SK-N-SH (cell line): ENCODE data around the gene ARAF. TPM values are rescaled to one million over a fixed set of nuclear protein-coding genes. Genes with fewer than 3 reads are reported as not detected.

Experiments
- CTCF ChIA-PET: fragments of 300-600, 350-600 bp; formaldehyde crosslinking; extraction: SDS; loops from one replicate; lab custom pipeline; 2021; lab: Yijun Ruan, JAX
- POLR2A ChIA-PET: fragments of 350-600 bp; sonication (Branson Sonifier 250); formaldehyde crosslinking; extraction: SDS; loops from one replicate; lab custom pipeline; 2020; ENCODE audit warnings: antibody characterized with exemption, inconsistent platforms; lab: Yijun Ruan, JAX
- DNase-seq: peaks from one replicate; pipeline ENCODE4 v3.0.0; 2012
- H2AFZ ChIP-seq: fragments of 200-600 bp; sonication (generic); 2 replicates; pipeline ENCODE4 v1.8.1; 2016; ENCODE audit warnings: antibody characterized with exemption, mild to moderate bottlenecking, low read depth
- H3F3A ChIP-seq: fragments of 200-600 bp; sonication (generic); replicated peaks from 2 replicates; pipeline ENCODE3; 2016; ENCODE audit warnings: antibody characterized with exemption, mild to moderate bottlenecking; ENCODE audit not compliant: insufficient read depth
- H3K27ac ChIP-seq, 2 experiments: fragments of 200-500 bp in 1 of 2; fragments of 200-600 bp in 1 of 2; sonication (Bioruptor generic) in 1 of 2; sonication (generic), shearing (Covaris generic) in 1 of 2; 2 replicates each; pipeline versions ENCODE4 v1.5.1 to v1.6.1; 2014 to 2016; ENCODE audit warnings: low read depth in 2 of 2, inconsistent platforms in 1 of 2, low read length in 1 of 2, mild to moderate bottlenecking in 1 of 2, mixed read lengths in 1 of 2
- H3K27me3 ChIP-seq: fragments of 200-600 bp; sonication (generic), shearing (Covaris generic); 2 replicates; pipeline ENCODE4 v1.6.1; 2016; ENCODE audit warnings: mixed run types; ENCODE audit not compliant: insufficient read depth
- H3K36me3 ChIP-seq, 2 experiments: fragments of 200-500 bp in 1 of 2; fragments of 200-600 bp in 1 of 2; sonication (Bioruptor generic) in 1 of 2; sonication (generic) in 1 of 2; replicated peaks in 1 of 2; 2 replicates each; pipeline versions ENCODE3 to v1.5.1; 2014 to 2016; ENCODE audit warnings: low read length in 1 of 2, mild to moderate bottlenecking in 1 of 2; ENCODE audit not compliant: insufficient read depth in 2 of 2, control insufficient read depth in 1 of 2
- H3K4me1 ChIP-seq, 2 experiments: fragments of 200-500 bp in 1 of 2; fragments of 200-600 bp in 1 of 2; sonication (Bioruptor generic) in 1 of 2; sonication (generic), shearing (Covaris generic) in 1 of 2; 2 replicates each; pipeline versions ENCODE4 v1.5.1 to v1.6.1; 2014 to 2016; ENCODE audit warnings: low read depth in 1 of 2, low read length in 1 of 2, mixed run types in 1 of 2; ENCODE audit not compliant: insufficient read depth in 2 of 2, control insufficient read depth in 1 of 2
- H3K4me2 ChIP-seq: fragments of 200-600 bp; sonication (generic), shearing (Covaris generic); 2 replicates; pipeline ENCODE4 v1.6.1; 2017; ENCODE audit warnings: mixed run types
- H3K4me3 ChIP-seq, 2 experiments: fragments of 200-500 bp in 1 of 2; fragments of 200-600 bp in 1 of 2; sonication (Bioruptor generic) in 1 of 2; sonication (generic), shearing (Covaris generic) in 1 of 2; 2 replicates each; pipeline versions ENCODE4 v1.5.1 to v1.8.1; 2014 to 2016; ENCODE audit warnings: low read depth in 2 of 2, inconsistent platforms in 1 of 2, low read length in 1 of 2, mild to moderate bottlenecking in 1 of 2, mixed read lengths in 1 of 2, moderate library complexity in 1 of 2
- H3K79me2 ChIP-seq: fragments of 200-600 bp; sonication (generic); 2 replicates; pipeline ENCODE4 v1.8.1; 2017; ENCODE audit warnings: mild to moderate bottlenecking; ENCODE audit not compliant: insufficient read depth
- H3K9ac ChIP-seq: fragments of 200-600 bp; sonication (generic); 2 replicates; pipeline ENCODE4 v1.6.1; 2017; ENCODE audit warnings: mixed run types
- H3K9me2 ChIP-seq: fragments of 200-600 bp; sonication (generic); 2 replicates; pipeline ENCODE4 v1.6.1; 2017; ENCODE audit warnings: mixed run types
- H3K9me3 ChIP-seq: fragments of 200-600 bp; sonication (generic); 2 replicates; pipeline ENCODE4 v1.6.1; 2017; ENCODE audit warnings: mixed run types, mild to moderate bottlenecking, moderate library complexity
- H4K20me1 ChIP-seq: fragments of 200-600 bp; sonication (generic); 2 replicates; pipeline ENCODE4 v1.6.1; 2017; ENCODE audit warnings: mild to moderate bottlenecking, mixed run types; ENCODE audit not compliant: insufficient read depth
- EP300 ChIP-seq, 2 experiments: IDR thresholded peaks; 2 replicates each; pipeline versions ENCODE4 v1.4.0 to v1.6.1; 2012; ENCODE audit warnings: borderline replicate concordance in 1 of 2, low read depth in 1 of 2, low read length in 1 of 2
- FOSL2 ChIP-seq: IDR thresholded peaks from 2 replicates; pipeline ENCODE4 v1.4.0; 2012; ENCODE audit warnings: low read depth, mild to moderate bottlenecking, moderate library complexity, borderline replicate concordance
- GABPA ChIP-seq: IDR thresholded peaks from 2 replicates; pipeline ENCODE4 v1.4.0; 2012; ENCODE audit warnings: low read depth, mild to moderate bottlenecking
- JUND ChIP-seq: IDR thresholded peaks from 2 replicates; pipeline ENCODE4 v1.4.0; 2012
- MAX ChIP-seq: IDR thresholded peaks from 2 replicates; pipeline ENCODE4 v1.4.0; 2012; ENCODE audit warnings: low read depth
- NFIC ChIP-seq: IDR thresholded peaks from 2 replicates; pipeline ENCODE4 v1.4.0; 2012; ENCODE audit warnings: borderline replicate concordance
- NRF1 ChIP-seq: IDR thresholded peaks from 2 replicates; pipeline ENCODE4 v1.6.1; 2012; ENCODE audit warnings: low read depth, mild to moderate bottlenecking, low read length
- POLR2AphosphoS5 ChIP-seq: IDR thresholded peaks from 2 replicates; pipeline ENCODE4 v1.6.1; 2012; ENCODE audit warnings: low read depth, low read length
- RCOR1 ChIP-seq: fragments of 150-350 bp; IDR thresholded peaks from 2 replicates; pipeline ENCODE4 v1.6.1; 2017; ENCODE audit warnings: antibody characterized with exemption, low read length
- REST ChIP-seq: IDR thresholded peaks from 2 replicates; pipeline ENCODE4 v1.6.1; 2012; ENCODE audit warnings: mild to moderate bottlenecking, low read depth, low read length, moderate library complexity
- SIN3A ChIP-seq: IDR thresholded peaks from 2 replicates; pipeline ENCODE4 v1.6.1; 2012; ENCODE audit warnings: low read depth, mild to moderate bottlenecking, low read length, moderate library complexity, borderline replicate concordance
- TAF1 ChIP-seq: IDR thresholded peaks from 2 replicates; pipeline ENCODE4 v1.6.1; 2012; ENCODE audit warnings: low read depth, mild to moderate bottlenecking, low read length, moderate library complexity, borderline replicate concordance
- TEAD4 ChIP-seq: IDR thresholded peaks from 2 replicates; pipeline ENCODE4 v1.4.0; 2012; ENCODE audit warnings: mild to moderate bottlenecking, borderline replicate concordance; ENCODE audit not compliant: insufficient read depth
- USF1 ChIP-seq: IDR thresholded peaks from 2 replicates; pipeline ENCODE4 v1.4.0; 2012; ENCODE audit warnings: low read depth, borderline replicate concordance
- USF2 ChIP-seq: fragments of 150-350 bp; IDR thresholded peaks from 2 replicates; pipeline ENCODE4 v1.6.1; 2017; ENCODE audit warnings: antibody characterized with exemption, low read length, low read depth, borderline replicate concordance
- YY1 ChIP-seq: IDR thresholded peaks from 2 replicates; pipeline ENCODE4 v1.4.0; 2012; ENCODE audit warnings: low read depth, mild to moderate bottlenecking
- WGBS: methylation state at CpG from one replicate; pipeline ENCODE4 v1.1.6; 2017; ENCODE audit warnings: low lambda C conversion rate; 5-methylcytosine and 5-hydroxymethylcytosine counted together
- polyA plus RNA-seq, 3 experiments: library from polyadenylated mRNA; depleted of rRNA; stranded (reverse); fragments of >200 nt; gene quantifications; 2 replicates each; pipeline ENCODE4 v1.2.3, GENCODE V29; 2012

ARAF gene
- polyA plus RNA-seq, 1 of the 3 experiments (the other 2 are of a cell fraction), result 48.6 TPM

GRCh38 chrX:47529548-47529947 is 31.5 kb upstream of the ARAF start:
- no peak for DNase-seq
- 48% methylated on average over 8 of the region's 8 CpGs for WGBS
- H3K79me2 ChIP-seq, result no peaks in the 10 kb centered on the region

More at GRCh38 chrX:47529548-47529947, 31.5 kb upstream of the ARAF start:
- Histone ChIP-seq H3K9me2 (no peaks in the 10 kb centered on the region), H2AFZ (no peak overlapping the region), H4K20me1 (no peaks in the 10 kb centered on the region), H3K9ac (no peak overlapping the region), H3F3A (no peaks in the 10 kb centered on the region), H3K4me1 (no peaks in the 10 kb centered on the region), H3K4me2 (no peak overlapping the region), H3K27me3 (no peaks in the 10 kb centered on the region; the same call in 1 of the 2 replicates), H3K27ac (no peak overlapping the region), H3K36me3 (no peaks in the 10 kb centered on the region), H3K4me3 (no peak overlapping the region), H3K9me3 (no peaks in the 10 kb centered on the region)
- TF ChIP-seq JUND (no peak), USF2 (no peak), NFIC (no peak), FOSL2 (no peak), REST (no peak), YY1 (no peak), TAF1 (no peak), EP300 (IDR thresholded peaks at IDR 0.05; ENCODE audit: borderline replicate concordance in 1 of 2, low read depth in 1 of 2, low read length in 1 of 2) (no peak), NRF1 (no peak), RCOR1 (no peak), MAX (no peak), GABPA (no peak), TEAD4 (no peak), POLR2AphosphoS5 (no peak), USF1 (no peak), SIN3A (no peak)
- POLR2A ChIA-PET, result no interaction called here
- CTCF ChIA-PET, result no interaction called here
